Transverse colon (tissue), 4 donors: ENCODE results near the gene RGCC. TPM values are rescaled to one million over a fixed set of nuclear protein-coding genes. Genes with fewer than 3 reads are reported as not detected.

Experiments
- DNase-seq: peaks from one replicate; pipeline ENCODE4 v3.0.0-alpha.2; 2019
- H3K27ac ChIP-seq, 4 donors: fragments of 200-600 bp; sonication (generic); 2 replicates each; pipeline ENCODE4 v1.5.1; 2016 to 2018; ENCODE audit warnings: inconsistent platforms in 4 of 4
- H3K27me3 ChIP-seq: fragments of 200-600 bp; sonication (generic); 2 replicates; pipeline ENCODE4 v1.5.1; 2017; ENCODE audit warnings: inconsistent platforms
- H3K36me3 ChIP-seq, 4 donors: fragments of 200-600 bp; sonication (generic); 2 replicates each; pipeline ENCODE4 v1.5.1; 2017 to 2019; ENCODE audit warnings: inconsistent platforms in 4 of 4
- H3K4me1 ChIP-seq, 4 donors: fragments of 200-600 bp; sonication (generic); 2 replicates each; pipeline ENCODE4 v1.5.1; 2017 to 2020; ENCODE audit warnings: inconsistent platforms in 4 of 4
- H3K4me3 ChIP-seq, 4 donors: fragments of 200-600 bp; sonication (generic); 1 replicate in 1 of 4; 2 replicates in 3 of 4; pipeline versions ENCODE4 v1.5.1 to v1.6.1; 2017 to 2019; ENCODE audit warnings: inconsistent platforms in 4 of 4
- H3K9me3 ChIP-seq, 2 donors: fragments of 200-600 bp; sonication (generic); 2 replicates each; pipeline ENCODE4 v1.5.1; 2017 to 2019; ENCODE audit warnings: inconsistent platforms in 2 of 2
- EP300 ChIP-seq: sonication (generic); formaldehyde crosslinking; IDR thresholded peaks from one replicate; pipeline ENCODE4 v1.6.1; 2017; ENCODE audit warnings: antibody characterized with exemption, low read depth
- POLR2A ChIP-seq: fragments of 450-650 bp; IDR thresholded peaks from one replicate; pipeline ENCODE4 v1.6.1; 2016; ENCODE audit warnings: antibody characterized with exemption, mild to moderate bottlenecking, moderate library complexity
- POLR2AphosphoS5 ChIP-seq, 3 donors: sonication (generic); formaldehyde crosslinking; IDR thresholded peaks; one replicate each; pipeline ENCODE4 v1.6.1; 2016; ENCODE audit warnings: antibody characterized with exemption in 3 of 3
- WGBS, 2 donors: methylation state at CpG; one replicate each; pipeline ENCODE4 v1.1.5; 2018; ENCODE audit warnings: low coverage in 1 of 2; 5-methylcytosine and 5-hydroxymethylcytosine counted together
- in situ Hi-C, 4 donors: fragments of 200-750 bp; cut with MboI; loops; one replicate each; pipeline versions ENCODE4 v1.15.0 to v1.15.1; 2017; ENCODE audit warnings: low sequenced_read_pairs in 3 of 4, low pct_ligation_motif_present in 1 of 4, low pct_unique_long_range_greater_than_20kb in 1 of 4
- intact Hi-C: fragments of 100-400 bp; cut with DNase I; formaldehyde crosslinking; loops from one replicate; pipeline ENCODE4 v1.15.1; 2023; ENCODE audit warnings: low total_unique reads
- total RNA-seq, 4 donors: library from RNA; depleted of rRNA; stranded (reverse); fragments of >200 nt; gene quantifications; one replicate each; pipeline ENCODE4 v1.1.0, GENCODE V29; 2016
- TF ChIP-seq, protein P1 (sequence below), 5 experiments: fragments of 200-600 bp in 3 of 5; fragments of 450-650 bp in 2 of 5; sonication (generic) in 3 of 5; IDR thresholded peaks; 1 replicate in 2 of 5; 2 replicates in 3 of 5; pipeline ENCODE4 v1.5.1; 2016 to 2017; ENCODE audit warnings: antibody characterized with exemption in 5 of 5, inconsistent platforms in 3 of 5, mild to moderate bottlenecking in 2 of 5, moderate library complexity in 1 of 5

The RGCC gene, protein sequence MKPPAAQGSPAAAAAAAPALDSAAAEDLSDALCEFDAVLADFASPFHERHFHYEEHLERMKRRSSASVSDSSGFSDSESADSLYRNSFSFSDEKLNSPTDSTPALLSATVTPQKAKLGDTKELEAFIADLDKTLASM
- total RNA-seq, result 10 to 100 TPM in 3 of 4 donors, 1 to 10 TPM in 1; 5.6 to 54.1 (median 35.6) TPM

DNA sequence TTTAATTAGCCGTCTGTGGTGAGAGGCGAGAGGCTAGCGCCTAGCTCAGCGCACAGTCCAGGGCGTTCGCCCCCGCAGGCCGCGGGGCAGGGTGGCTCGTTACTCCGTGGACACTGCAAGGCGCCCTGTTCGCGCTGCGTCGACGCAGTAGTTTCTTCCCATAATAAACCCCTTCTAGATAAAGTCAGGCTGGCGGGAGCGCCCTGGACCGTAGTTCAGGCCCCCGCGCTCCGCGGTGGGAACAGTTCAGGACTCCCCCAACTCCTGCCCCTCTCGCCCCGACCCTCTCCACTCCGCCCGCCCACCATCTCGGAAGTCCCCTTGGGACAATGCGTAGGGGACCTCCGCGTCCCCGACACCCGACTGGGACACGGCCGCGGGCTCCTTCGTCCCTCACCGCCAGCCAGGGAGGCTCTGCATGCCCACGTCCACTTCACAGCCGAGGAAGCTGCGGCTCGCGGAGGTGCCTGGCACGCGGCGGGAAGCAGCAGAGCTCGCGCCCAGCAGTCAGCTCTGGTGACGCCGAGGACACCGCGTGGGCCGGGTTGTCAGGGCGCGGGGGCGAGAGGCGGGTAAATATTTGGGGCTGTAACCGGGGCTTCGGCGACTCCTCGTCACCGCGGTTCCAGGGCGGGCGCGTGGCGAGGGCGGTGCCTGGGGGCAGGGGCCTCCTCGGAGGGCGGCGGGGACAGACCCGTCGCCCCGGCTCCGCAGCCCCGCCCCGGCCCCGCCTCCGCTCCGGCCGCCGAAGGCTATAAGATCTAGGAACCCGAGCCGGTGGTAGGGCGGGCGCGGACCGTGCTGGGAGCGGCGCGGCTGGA lies at the start of gene RGCC:
TSS of gene RGCC (plus strand) at position 783 of the 821 bp plus-strand sequence. CDS start 158 bp downstream, outside the sequence.
- Histone ChIP-seq H3K4me1 (peaks cover 4 to 24% (median 21%) of the 10 kb centered on the region in 4 donors), H3K27ac (peak within 1 kb of the TSS; percentile 53 to 71 (median 60)), H3K9me3 (no peaks in the 10 kb centered on the region), H3K36me3 (peaks cover 0 to 2% (median 0%) of the 10 kb centered on the region in 4 donors), H3K4me3 (peak within 1 kb of the TSS; percentile 56 to 66 (median 64)), H3K27me3 (peaks cover 42% of the 10 kb centered on the region)
- TF ChIP-seq EP300 (no peak), POLR2AphosphoS5 (IDR thresholded peaks at IDR 0.05) (peak; percentile 58 to 73 (median 72)), POLR2A (peak; percentile 28)
- in situ Hi-C loops (no loop called here), intact Hi-C loops (no loop called here)
- WGBS, 2 donors, result 8% methylated on average over 58 of the region's 92 CpGs; no CpG with 5 or more reads in 1 of the 2 donors
- DNase-seq, result peak; percentile 82

DNA sequence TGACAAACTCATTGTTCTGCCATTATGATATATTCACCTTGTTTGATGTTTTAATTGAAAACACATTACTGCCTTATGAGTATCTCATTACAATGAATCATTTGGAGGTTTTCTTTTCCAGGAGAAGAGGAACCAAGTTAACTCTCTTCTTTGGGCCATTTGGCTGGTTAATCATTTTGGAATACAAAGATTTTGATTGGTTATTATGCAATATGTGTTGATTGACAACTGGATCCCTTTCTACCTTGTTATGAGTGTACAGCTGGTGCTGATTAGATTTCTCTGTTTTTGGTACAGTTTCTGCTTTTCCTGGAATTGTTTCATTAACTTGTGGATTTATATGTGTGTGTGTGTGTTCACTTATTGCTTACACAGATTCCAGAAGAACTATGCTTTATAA lies 49.2 kb upstream of the RGCC start:
- in situ Hi-C loops, result loop anchor here in 2 of 4 donors (25.0 kb wide), 3 partner anchors 229 to 704 kb away; no protein-coding TSS in a partner anchor
- TF ChIP-seq POLR2AphosphoS5 (IDR thresholded peaks at IDR 0.05), result no peak
- no peak for TF ChIP-seq EP300
- TF ChIP-seq POLR2A, result no peak
- TF ChIP-seq, protein P1, sequence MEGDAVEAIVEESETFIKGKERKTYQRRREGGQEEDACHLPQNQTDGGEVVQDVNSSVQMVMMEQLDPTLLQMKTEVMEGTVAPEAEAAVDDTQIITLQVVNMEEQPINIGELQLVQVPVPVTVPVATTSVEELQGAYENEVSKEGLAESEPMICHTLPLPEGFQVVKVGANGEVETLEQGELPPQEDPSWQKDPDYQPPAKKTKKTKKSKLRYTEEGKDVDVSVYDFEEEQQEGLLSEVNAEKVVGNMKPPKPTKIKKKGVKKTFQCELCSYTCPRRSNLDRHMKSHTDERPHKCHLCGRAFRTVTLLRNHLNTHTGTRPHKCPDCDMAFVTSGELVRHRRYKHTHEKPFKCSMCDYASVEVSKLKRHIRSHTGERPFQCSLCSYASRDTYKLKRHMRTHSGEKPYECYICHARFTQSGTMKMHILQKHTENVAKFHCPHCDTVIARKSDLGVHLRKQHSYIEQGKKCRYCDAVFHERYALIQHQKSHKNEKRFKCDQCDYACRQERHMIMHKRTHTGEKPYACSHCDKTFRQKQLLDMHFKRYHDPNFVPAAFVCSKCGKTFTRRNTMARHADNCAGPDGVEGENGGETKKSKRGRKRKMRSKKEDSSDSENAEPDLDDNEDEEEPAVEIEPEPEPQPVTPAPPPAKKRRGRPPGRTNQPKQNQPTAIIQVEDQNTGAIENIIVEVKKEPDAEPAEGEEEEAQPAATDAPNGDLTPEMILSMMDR (IDR thresholded peaks at IDR 0.05), result no peak

DNA sequence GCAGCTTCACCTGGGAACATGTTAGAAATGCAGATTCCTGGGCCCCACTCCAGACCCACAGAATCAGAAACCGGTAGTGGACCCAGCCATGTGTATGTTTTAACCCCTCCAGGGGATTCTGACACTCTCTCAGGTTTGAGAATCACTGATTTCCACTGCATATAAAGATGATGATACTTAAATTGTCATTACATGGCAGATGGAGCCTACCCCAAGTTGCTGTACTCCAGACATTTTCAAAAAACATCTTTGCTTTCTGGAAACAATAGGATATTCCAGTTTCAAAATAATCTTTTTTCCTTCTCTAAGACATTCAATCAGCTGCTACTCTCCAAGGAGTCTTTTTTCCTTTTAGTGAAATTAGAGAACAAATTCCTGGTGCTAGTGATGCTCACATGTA lies 48.6 kb upstream of the RGCC start:
- intact Hi-C loops (no loop called here), in situ Hi-C loops (loop anchor here in 2 of 4 donors (25.0 kb wide), 3 partner anchors 229 to 704 kb away; no protein-coding TSS in a partner anchor)
- WGBS, 2 donors, result 50% methylated on average over 1 of the region's 1 CpG; no CpG with 5 or more reads in 1 of the 2 donors

More for the DNA sequence above, 49.2 kb upstream of the RGCC start:
- Histone ChIP-seq H3K27me3 (no peaks in the 10 kb centered on the region), H3K4me3 (no peak overlapping the region), H3K27ac (no peak overlapping the region), H3K4me1 (no peaks in the 10 kb centered on the region), H3K36me3 (no peaks in the 10 kb centered on the region), H3K9me3 (no peaks in the 10 kb centered on the region)
- DNase-seq, result no peak
- intact Hi-C loops, result no loop called here

DNA sequence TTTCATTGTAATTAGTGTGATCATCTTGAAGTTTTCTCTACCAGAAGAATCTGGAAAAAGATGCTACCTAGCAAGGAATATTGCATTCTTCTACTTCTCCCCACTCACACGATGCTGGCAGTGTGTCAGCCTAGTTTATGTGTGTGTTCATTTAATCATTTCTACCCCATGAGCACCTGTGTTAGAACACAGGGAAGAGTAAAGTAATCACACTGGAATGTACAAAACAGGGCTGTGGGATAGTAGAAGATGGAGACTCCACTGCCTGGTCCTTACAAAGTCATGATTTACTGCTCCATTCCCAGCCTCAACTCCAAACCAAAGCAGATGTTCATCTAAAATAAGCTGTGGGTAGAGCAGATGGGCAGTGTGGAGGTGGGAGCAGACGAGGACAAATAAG lies 47.7 kb upstream of the RGCC start:
- intact Hi-C loops, result no loop called here
- 69 to 87% methylated on average over 1 to 2 of the region's 2 CpGs for WGBS, 2 donors

More for the DNA sequence above, 48.6 kb upstream of the RGCC start:
- DNase-seq, result no peak
- H3K36me3 ChIP-seq, result no peaks in the 10 kb centered on the region
- H3K27ac ChIP-seq, result no peak overlapping the region
- H3K4me1 ChIP-seq, result no peaks in the 10 kb centered on the region
- no peak overlapping the region for H3K4me3 ChIP-seq
- H3K9me3 ChIP-seq, result no peaks in the 10 kb centered on the region
- TF ChIP-seq POLR2A (no peak), EP300 (no peak), POLR2AphosphoS5 (IDR thresholded peaks at IDR 0.05) (no peak)
- TF ChIP-seq, protein P1 (IDR thresholded peaks at IDR 0.05), result no peak
- no peaks in the 10 kb centered on the region for H3K27me3 ChIP-seq

More for the DNA sequence above, 47.7 kb upstream of the RGCC start:
- no peak for DNase-seq
- TF ChIP-seq, protein P1 (IDR thresholded peaks at IDR 0.05), result no peak
- no peak for TF ChIP-seq EP300
- no peak for TF ChIP-seq POLR2A
- no peak for TF ChIP-seq POLR2AphosphoS5 (IDR thresholded peaks at IDR 0.05)
- Histone ChIP-seq H3K4me1 (no peaks in the 10 kb centered on the region), H3K27ac (no peak overlapping the region), H3K36me3 (no peaks in the 10 kb centered on the region), H3K9me3 (no peaks in the 10 kb centered on the region), H3K4me3 (no peak overlapping the region), H3K27me3 (no peaks in the 10 kb centered on the region)
- in situ Hi-C loops, result loop anchor here in 2 of 4 donors (25.0 kb wide), 3 partner anchors 228 to 703 kb away; no protein-coding TSS in a partner anchor
